GM23338 (cell line): ENCODE results near the gene LGALS12. TPM values are rescaled to one million over a fixed set of nuclear protein-coding genes. Genes with fewer than 3 reads are reported as not detected.

Experiments used
- ATAC-seq: fragments of 200-7000 bp; cut with Tn5 transposase; 3 replicates; pipeline ENCODE4 v1.9.1; 2020
- DNase-seq: peaks from one replicate; pipeline ENCODE4 v3.0.0-alpha.2; 2015; ENCODE audit warnings: low spot score
- H2AFZ ChIP-seq: fragments of 200-600 bp; sonication (generic); 2 replicates; pipeline ENCODE4 v1.8.0; 2016; ENCODE audit warnings: antibody characterized with exemption, mild to moderate bottlenecking, moderate library complexity
- H3F3A ChIP-seq: fragments of 200-600 bp; sonication (generic); replicated peaks from 2 replicates; pipeline ENCODE4 v1.8.0; 2017; ENCODE audit warnings: antibody characterized with exemption, mixed run types, low read depth
- H3K27ac ChIP-seq: fragments of 200-600 bp; sonication (generic); 2 replicates; pipeline ENCODE4 v1.6.1; 2016; ENCODE audit warnings: low read depth
- H3K27me3 ChIP-seq: fragments of 200-600 bp; sonication (generic); 2 replicates; pipeline ENCODE4 v1.8.0; 2016; ENCODE audit warnings: mild to moderate bottlenecking, mixed run types, moderate library complexity; ENCODE audit not compliant: insufficient read depth
- H3K36me3 ChIP-seq: fragments of 200-600 bp; sonication (generic); 2 replicates; pipeline ENCODE4 v1.8.0; 2016; ENCODE audit warnings: mild to moderate bottlenecking; ENCODE audit not compliant: insufficient read depth
- H3K4me1 ChIP-seq: fragments of 200-600 bp; sonication (generic); 2 replicates; pipeline ENCODE4 v1.8.0; 2016; ENCODE audit warnings: mild to moderate bottlenecking, moderate library complexity; ENCODE audit not compliant: insufficient read depth
- H3K4me2 ChIP-seq: fragments of 200-600 bp; sonication (generic); 2 replicates; pipeline ENCODE4 v1.7.1; 2017; ENCODE audit warnings: mixed run types
- H3K4me3 ChIP-seq: fragments of 200-600 bp; sonication (generic); 2 replicates; pipeline ENCODE4 v1.6.1; 2016; ENCODE audit warnings: mixed run types
- H3K79me2 ChIP-seq: fragments of 200-600 bp; sonication (generic); replicated peaks from 2 replicates; pipeline ENCODE4 v1.8.0; 2017; ENCODE audit warnings: mild to moderate bottlenecking; ENCODE audit not compliant: insufficient read depth
- H3K9me2 ChIP-seq: fragments of 200-600 bp; sonication (generic); 2 replicates; pipeline ENCODE4 v1.8.0; 2017; ENCODE audit not compliant: insufficient read depth
- H4K20me1 ChIP-seq: fragments of 200-600 bp; sonication (generic); replicated peaks from 2 replicates; pipeline ENCODE4 v1.8.0; 2017; ENCODE audit warnings: mild to moderate bottlenecking; ENCODE audit not compliant: insufficient read depth
- H3K27ac Mint-ChIP-seq: 2 replicates; pipeline ENCODE4 v1.8.0; 2020; ENCODE audit warnings: inconsistent platforms, mild to moderate bottlenecking, moderate library complexity, mixed read lengths
- H3K27me3 Mint-ChIP-seq: 3 replicates; pipeline ENCODE4 v1.8.0; 2022; ENCODE audit warnings: low read depth, mild to moderate bottlenecking, moderate library complexity, mixed read lengths, inconsistent platforms; ENCODE audit not compliant: insufficient read depth, poor library complexity
- H3K36me3 Mint-ChIP-seq: 3 replicates; pipeline ENCODE4 v1.8.0; 2021; ENCODE audit warnings: low read depth, mild to moderate bottlenecking, inconsistent platforms, moderate library complexity, mixed read lengths
- H3K4me1 Mint-ChIP-seq: 3 replicates; pipeline ENCODE4 v1.8.0; 2020; ENCODE audit warnings: mild to moderate bottlenecking, inconsistent platforms, mixed read lengths
- H3K4me3 Mint-ChIP-seq: 3 replicates; pipeline ENCODE4 v1.8.0; 2021; ENCODE audit warnings: moderate library complexity, mild to moderate bottlenecking, inconsistent platforms, mixed read lengths
- H3K9me3 Mint-ChIP-seq: 3 replicates; pipeline ENCODE4 v1.8.0; 2020; ENCODE audit warnings: moderate library complexity, mild to moderate bottlenecking, inconsistent platforms, mixed read lengths
- CREB1 ChIP-seq: fragments of 250-450 bp; sonication (Bioruptor Pico); IDR thresholded peaks from 2 replicates; pipeline ENCODE4 v1.5.0; 2020; ENCODE audit warnings: low read depth, mild to moderate bottlenecking, moderate library complexity
- ETS1 ChIP-seq: IDR thresholded peaks from 2 replicates; pipeline ENCODE4 v1.6.1; 2016; ENCODE audit warnings: antibody characterized with exemption
- EZH2 ChIP-seq: fragments of 200-600 bp; sonication (generic); IDR thresholded peaks from one replicate; pipeline ENCODE4 v1.8.0; 2017; ENCODE audit warnings: antibody characterized with exemption, mild to moderate bottlenecking, low read depth; ENCODE audit not compliant: unreplicated experiment
- JUNB ChIP-seq: IDR thresholded peaks from one replicate; pipeline ENCODE4 v1.6.1; 2016; ENCODE audit warnings: antibody characterized with exemption; ENCODE audit not compliant: unreplicated experiment
- REST ChIP-seq: IDR thresholded peaks from one replicate; pipeline ENCODE4 v1.6.1; 2018; ENCODE audit warnings: antibody characterized with exemption; ENCODE audit not compliant: unreplicated experiment
- STAT1 ChIP-seq: IDR thresholded peaks from one replicate; pipeline ENCODE4 v1.6.1; 2016; ENCODE audit warnings: antibody characterized with exemption; ENCODE audit not compliant: unreplicated experiment
- ZNF331 ChIP-seq: fragments of 250-450 bp; sonication (Bioruptor Pico); IDR thresholded peaks from 2 replicates; pipeline ENCODE4 v1.5.0; 2020; ENCODE audit warnings: low read depth, mild to moderate bottlenecking, moderate library complexity
- ZNF462 ChIP-seq: fragments of 250-450 bp; sonication (Bioruptor Pico); IDR thresholded peaks from 2 replicates; pipeline ENCODE4 v1.5.0; 2020; ENCODE audit warnings: mild to moderate bottlenecking, moderate library complexity
- polyA plus RNA-seq: library from polyadenylated mRNA; unstranded; fragments of >200 nt; fragmentation: Nextera tagmentation; extraction: Ambion mirVana; gene quantifications from 2 replicates; pipeline ENCODE4 v1.2.1, GENCODE V29; 2016
- total RNA-seq: library from RNA; depleted of rRNA; stranded (reverse); fragments of >200 nt; shearing (Covaris generic); gene quantifications from 2 replicates; pipeline ENCODE4 v1.2.3, GENCODE V29; 2014

Gene LGALS12
- total and polyA plus RNA-seq, 2 experiments from 2014 or later, result 0.94 to 1.2 TPM

- H4K20me1 ChIP-seq, result no peaks in the 10 kb centered on the region
- Mint-ChIP-seq H3K9me3 (peaks cover under 1% of the 10 kb centered on the region; the same call in 1 of the 3 replicates), H3K27ac (no peak overlapping the region), H3K27me3 (peaks cover 6% of the 10 kb centered on the region), H3K4me3 (no peak overlapping the region), H3K36me3 (peaks cover 3% of the 10 kb centered on the region; the same call in 1 of the 3 replicates), H3K4me1 (peaks cover 7% of the 10 kb centered on the region)
- DNase-seq (peak; percentile 25), ATAC-seq (peak; percentile 70)
- peaks cover 12% of the 10 kb centered on the region; the same call in 1 of the 2 replicates for H3K9me2 ChIP-seq
- no peak overlapping the region for H3K4me2 ChIP-seq
- no peaks in the 10 kb centered on the region for H3K36me3 ChIP-seq
- H3K4me1 ChIP-seq, result peaks cover 15% of the 10 kb centered on the region
- no peaks in the 10 kb centered on the region for H3K27me3 ChIP-seq
- no peaks in the 10 kb centered on the region for H3K79me2 ChIP-seq
- TF ChIP-seq REST, result no peak
- TF ChIP-seq JUNB, result no peak
- TF ChIP-seq ETS1, result no peak
- TF ChIP-seq STAT1, result no peak
- TF ChIP-seq EZH2, result no peak
- no peak for TF ChIP-seq ZNF331 (CRISPR knock-in tag)
- TF ChIP-seq ZNF462, result peak; percentile 70; the same call in 1 of the 2 replicates
- no peak for TF ChIP-seq CREB1 (CRISPR knock-in tag)
- no peak overlapping the region for H2AFZ ChIP-seq
- H3K4me3 ChIP-seq, result no peak overlapping the region
- no peak overlapping the region for H3K27ac ChIP-seq
- no peaks in the 10 kb centered on the region for H3F3A ChIP-seq
Observed at GRCh38 chr11:63459586-63459985, 46.3 kb upstream of the LGALS12 start.
